HEK293T (cell line): ENCODE results near the gene ZNF316.

Experiments
- CTCF ChIA-PET: fragments of 350-600 bp; formaldehyde crosslinking; extraction: SDS; loops from one replicate; lab custom pipeline; 2021; ENCODE audit warnings: antibody characterized with exemption, inconsistent platforms; lab: Yijun Ruan, JAX
- POLR2A ChIA-PET: fragments of 350-600 bp; formaldehyde crosslinking; extraction: SDS; loops from one replicate; lab custom pipeline; 2020; ENCODE audit warnings: antibody characterized with exemption, inconsistent platforms; lab: Yijun Ruan, JAX
- DNase-seq: peaks from one replicate; pipeline ENCODE4 v3.0.0; 2012; ENCODE audit warnings: mixed read lengths; ENCODE audit errors: extremely low spot score
- ARNT ChIP-seq: fragments of 450-650 bp; IDR thresholded peaks from 2 replicates; pipeline ENCODE4 v1.6.1; 2017; ENCODE audit warnings: mild to moderate bottlenecking
- BHLHE40 ChIP-seq: fragments of 450-650 bp; IDR thresholded peaks from 2 replicates; pipeline ENCODE4 v1.6.1; 2016; ENCODE audit warnings: mild to moderate bottlenecking, moderate library complexity, borderline replicate concordance
- CTBP1 ChIP-seq: fragments of 450-650 bp; IDR thresholded peaks from 2 replicates; pipeline ENCODE4 v1.6.1; 2016; ENCODE audit warnings: borderline replicate concordance
- ELF4 ChIP-seq: fragments of 450-650 bp; IDR thresholded peaks from 2 replicates; pipeline ENCODE4 v1.6.1; 2017; ENCODE audit warnings: antibody characterized with exemption
- FOXA1 ChIP-seq: fragments of 450-650 bp; IDR thresholded peaks from 2 replicates; pipeline ENCODE4 v1.6.1; 2016; ENCODE audit warnings: mild to moderate bottlenecking
- FOXK2 ChIP-seq: fragments of 450-650 bp; IDR thresholded peaks from 2 replicates; pipeline ENCODE4 v1.6.1; 2016; ENCODE audit warnings: mild to moderate bottlenecking
- FOXM1 ChIP-seq: fragments of 450-650 bp; IDR thresholded peaks from 2 replicates; pipeline ENCODE4 v1.6.1; 2017; ENCODE audit warnings: mild to moderate bottlenecking, borderline replicate concordance
- HDGF ChIP-seq: fragments of 450-650 bp; IDR thresholded peaks from 2 replicates; pipeline ENCODE4 v1.6.1; 2017; ENCODE audit warnings: antibody characterized with exemption, borderline replicate concordance
- L3MBTL2 ChIP-seq: fragments of 450-650 bp; conservative IDR thresholded peaks from 2 replicates; pipeline ENCODE4 v1.6.1; 2016; ENCODE audit warnings: mild to moderate bottlenecking
- LEF1 ChIP-seq: fragments of 450-650 bp; IDR thresholded peaks from 2 replicates; pipeline ENCODE4 v1.6.1; 2017; ENCODE audit warnings: mild to moderate bottlenecking, borderline replicate concordance
- NFRKB ChIP-seq: fragments of 450-650 bp; IDR thresholded peaks from 2 replicates; pipeline ENCODE4 v1.6.1; 2016; ENCODE audit warnings: mild to moderate bottlenecking, moderate library complexity
- PKNOX1 ChIP-seq: fragments of 450-650 bp; IDR thresholded peaks from 2 replicates; pipeline ENCODE4 v1.6.1; 2016
- SP1 ChIP-seq: fragments of 450-650 bp; IDR thresholded peaks from 2 replicates; pipeline ENCODE4 v1.6.1; 2017
- SUZ12 ChIP-seq: fragments of 450-650 bp; IDR thresholded peaks from 2 replicates; pipeline ENCODE4 v1.6.1; 2016; ENCODE audit warnings: mild to moderate bottlenecking
- TARDBP ChIP-seq: fragments of 450-650 bp; IDR thresholded peaks from 2 replicates; pipeline ENCODE4 v1.6.1; 2016
- ZNF384 ChIP-seq: fragments of 450-650 bp; IDR thresholded peaks from 2 replicates; pipeline ENCODE4 v1.6.1; 2016

The ZNF316 gene

DNA sequence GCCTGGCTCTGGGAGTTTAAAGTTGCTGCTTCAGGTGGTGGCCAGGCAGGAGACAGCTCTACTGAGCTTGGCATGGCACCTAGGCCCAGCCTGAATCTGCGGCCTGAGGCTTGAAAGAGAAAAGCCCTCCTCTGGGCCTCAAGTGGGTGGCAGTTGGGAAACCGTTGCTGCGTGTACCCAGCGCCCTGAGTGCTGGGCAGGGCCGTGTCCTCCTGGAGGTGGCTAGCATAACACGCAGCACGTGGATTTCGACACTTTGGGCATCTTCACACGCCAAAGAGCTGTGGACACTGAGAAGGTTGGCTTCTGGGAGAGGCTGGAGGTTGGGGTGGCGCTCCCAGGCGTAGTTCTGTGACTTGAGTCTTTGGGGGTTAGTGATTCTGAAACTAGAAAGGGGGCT, 2.5 kb downstream of the ZNF316 start:
- ChIA-PET POLR2A (no interaction called here), CTCF (interaction anchor here (0.6 kb wide), 2 partner anchors 10 to 124 kb away, joined by 3 read pairs; no protein-coding TSS in a partner anchor)
- no peak for DNase-seq
- TF ChIP-seq SUZ12 (no peak), ARNT (no peak), HDGF (no peak), LEF1 (no peak), FOXK2 (no peak), CTBP1 (no peak), L3MBTL2 (no peak)

- POLR2A ChIA-PET = no interaction called here
- DNase-seq = no peak
These were observed 3.2 kb downstream of the ZNF316 start for GRCh38 chr7:6640246-6640721.

GRCh38 chr7:6641305-6642035, 4.4 kb downstream of the ZNF316 start:
- ChIA-PET POLR2A (no interaction called here), CTCF (no interaction called here)
- TF ChIP-seq HDGF (no peak), BHLHE40 (no peak)
- no peak for DNase-seq

More at GRCh38 chr7:6640246-6640721, 3.2 kb downstream of the ZNF316 start:
- no peak for TF ChIP-seq NFRKB
- TF ChIP-seq ELF4 = no peak
- TF ChIP-seq LEF1 = no peak
- TF ChIP-seq PKNOX1 = peak; percentile 54; the same call in 1 of the 2 replicates
- CTCF ChIA-PET = no interaction called here

GRCh38 chr7:6642239-6642839, 5.2 kb downstream of the ZNF316 start:
- TF ChIP-seq FOXA1 = no peak
- TF ChIP-seq SUZ12 = no peak
- TF ChIP-seq HDGF = no peak
- TF ChIP-seq ZNF384 = no peak
- no peak for TF ChIP-seq CTBP1
- TF ChIP-seq BHLHE40 = no peak
- no peak for TF ChIP-seq FOXM1
- no peak for TF ChIP-seq PKNOX1
- TF ChIP-seq SP1 = no peak
- TF ChIP-seq ARNT = no peak
- TF ChIP-seq ELF4 = no peak
- TF ChIP-seq LEF1 = no peak
- TF ChIP-seq FOXK2 = no peak
- no peak for TF ChIP-seq L3MBTL2
- no peak for TF ChIP-seq TARDBP
- no peak for TF ChIP-seq NFRKB
- POLR2A ChIA-PET = no interaction called here
- CTCF ChIA-PET = no interaction called here
- DNase-seq = no peak

GRCh38 chr7:6642861-6643640, 5.9 kb downstream of the ZNF316 start:
- no peak for TF ChIP-seq FOXA1
- no peak for TF ChIP-seq PKNOX1
- TF ChIP-seq BHLHE40 = no peak
- TF ChIP-seq SUZ12 = no peak
- TF ChIP-seq L3MBTL2 = no peak
- no peak for TF ChIP-seq LEF1
- TF ChIP-seq SP1 = no peak
- no peak for TF ChIP-seq TARDBP
- TF ChIP-seq CTBP1 = no peak
- no peak for TF ChIP-seq ARNT
- TF ChIP-seq ELF4 = no peak
- no peak for TF ChIP-seq HDGF
- no peak for TF ChIP-seq FOXM1
- TF ChIP-seq ZNF384 = no peak
- no peak for TF ChIP-seq NFRKB
- no peak for DNase-seq
- ChIA-PET CTCF (no interaction called here), POLR2A (no interaction called here)

- DNase-seq = no peak
- ChIA-PET CTCF (no interaction called here), POLR2A (no interaction called here)
- TF ChIP-seq L3MBTL2 = no peak
- no peak for TF ChIP-seq CTBP1
- no peak for TF ChIP-seq FOXA1
- no peak for TF ChIP-seq TARDBP
- no peak for TF ChIP-seq SP1
- no peak for TF ChIP-seq LEF1
- TF ChIP-seq ARNT = no peak
- no peak for TF ChIP-seq FOXM1
- no peak for TF ChIP-seq SUZ12
- no peak for TF ChIP-seq PKNOX1
- no peak for TF ChIP-seq ELF4
- no peak for TF ChIP-seq HDGF
- TF ChIP-seq NFRKB = no peak
- no peak for TF ChIP-seq BHLHE40
- no peak for TF ChIP-seq FOXK2
- no peak for TF ChIP-seq ZNF384
These were observed 7.0 kb downstream of the ZNF316 start for GRCh38 chr7:6643915-6644625.
